GM19395 (cell line): Measurements from ENCODE around the gene RIPOR1.
A peak's percentile ranks its signal among the peaks of the same experiment; 100 is the strongest.
"Not testable (repeated sequence)": the region's sequence is repeated elsewhere in the genome, so short reads cannot be mapped to it uniquely, and the experiment has no call there.

ENCODE experiments used
- ATAC-seq: cut with Tn5 transposase; IDR thresholded peaks from one replicate; pipeline ENCODE4 v1.9.1; 2021; ENCODE audit warnings: mild to moderate bottlenecking, moderate library complexity; ENCODE audit not compliant: unreplicated experiment

Gene RIPOR1

DNA sequence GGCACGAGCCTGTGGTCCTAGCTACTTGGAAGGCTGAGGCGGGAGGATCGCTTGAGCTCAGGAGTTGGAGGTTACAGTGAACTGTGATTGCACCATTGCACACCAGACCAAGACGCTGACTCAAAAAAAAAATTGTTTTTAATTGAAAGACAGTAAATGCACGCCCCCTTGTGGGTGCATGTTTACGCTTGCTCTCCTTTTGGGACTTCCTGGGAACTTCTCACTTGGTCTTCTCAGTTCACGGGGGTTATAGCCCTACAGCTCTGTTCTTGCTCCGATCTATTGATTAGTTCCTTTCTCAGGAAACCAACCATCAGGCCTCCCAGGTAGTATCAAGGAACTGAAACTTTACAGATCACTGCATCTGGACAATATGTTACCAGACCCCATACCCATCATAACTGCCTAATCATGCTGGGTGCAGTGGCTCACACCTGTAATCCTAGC is 14.2 kb upstream of the RIPOR1 start:
- peak; percentile 51 for ATAC-seq

DNA sequence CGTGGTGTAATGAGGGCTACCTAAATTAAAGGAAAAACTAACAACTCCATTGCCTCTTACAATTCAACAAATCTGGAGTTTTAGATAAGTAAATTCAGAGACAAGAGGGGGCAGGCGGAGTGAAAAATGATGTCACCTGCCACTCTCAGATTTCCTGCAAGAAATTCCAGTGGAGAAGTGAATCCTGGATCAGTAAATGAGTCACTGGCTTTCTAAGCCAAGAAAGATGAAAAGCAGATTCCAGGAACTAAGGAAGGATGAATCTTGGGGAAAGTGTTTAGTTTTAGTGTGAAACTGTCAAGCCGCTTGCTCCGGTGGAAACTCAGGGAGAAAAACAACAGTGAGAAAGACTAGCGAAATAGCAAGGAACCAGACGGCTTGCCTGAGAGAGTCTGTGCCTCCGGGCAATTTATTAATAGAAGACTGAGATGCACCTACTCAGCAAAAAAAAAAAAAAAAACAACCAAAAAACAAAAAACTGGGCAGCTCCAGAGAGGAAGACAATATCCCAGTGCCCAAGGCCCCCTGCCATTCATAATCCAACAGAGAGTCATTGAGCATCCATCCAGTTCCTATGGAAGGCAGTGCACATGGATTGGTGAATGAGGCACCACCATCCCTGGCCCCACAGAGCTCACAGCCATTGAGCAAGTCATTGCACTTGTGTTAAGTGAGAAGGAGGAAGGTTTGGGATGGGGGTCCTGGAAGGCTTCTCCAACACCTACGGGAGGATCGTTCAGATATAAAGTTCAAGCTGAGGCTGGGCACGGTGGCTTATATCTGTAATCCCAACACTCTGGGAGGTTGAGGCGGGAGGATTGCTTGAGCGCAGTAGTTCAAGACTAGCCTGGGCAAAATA is 12.1 kb upstream of the RIPOR1 start:
- ATAC-seq: no peak

DNA sequence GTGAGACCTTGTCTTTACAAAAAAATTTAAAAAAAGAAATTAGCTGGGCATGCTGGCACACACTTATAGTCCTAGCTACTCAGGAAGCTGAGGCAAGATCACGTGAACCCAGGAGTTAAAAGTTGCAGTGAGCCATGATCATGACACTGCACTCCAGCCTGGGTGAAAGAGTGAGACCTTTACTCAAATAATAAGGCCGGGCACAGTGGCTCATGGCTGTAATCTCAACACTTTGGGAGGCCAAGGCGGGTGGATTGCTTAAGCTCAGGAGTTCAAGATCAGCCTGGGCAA is 11.5 kb upstream of the RIPOR1 start:
- no peak for ATAC-seq

DNA sequence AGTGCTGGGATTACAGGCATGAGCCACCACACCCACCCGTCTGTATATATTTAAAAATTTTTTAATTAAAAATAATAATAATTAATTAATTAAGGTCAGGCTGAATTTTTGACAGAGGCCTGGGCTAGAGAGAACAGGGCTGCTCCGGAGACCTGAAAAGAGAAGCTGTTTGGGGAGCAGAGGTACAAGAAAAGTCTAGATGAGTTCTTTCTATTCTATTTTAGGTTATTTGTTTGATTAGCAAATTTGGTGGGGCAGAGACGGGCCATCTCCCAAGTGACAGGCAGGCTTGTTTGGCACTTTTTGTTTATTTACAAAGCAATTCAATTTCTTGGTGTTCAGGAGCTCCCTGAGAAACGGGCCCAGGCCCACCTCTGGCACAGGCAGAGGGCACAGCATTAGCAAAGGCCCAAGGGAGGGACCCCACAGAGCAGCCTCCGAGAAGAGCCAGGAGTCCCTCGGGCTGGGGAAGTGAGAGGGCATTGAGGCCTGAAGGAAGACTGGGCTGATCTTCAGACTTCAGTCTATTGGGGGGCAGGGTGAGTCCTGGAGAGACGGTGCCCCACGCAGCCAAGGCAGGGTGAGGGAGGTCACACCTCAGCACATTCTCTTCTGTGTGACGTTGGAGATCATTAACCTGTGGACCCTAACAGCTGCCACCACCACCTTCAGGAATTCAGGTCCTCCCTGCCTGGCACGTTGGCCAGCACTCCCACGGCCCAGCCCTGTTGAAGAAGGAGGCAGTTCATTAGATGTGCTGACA is 10.8 kb upstream of the RIPOR1 start:
- no peak for ATAC-seq

DNA sequence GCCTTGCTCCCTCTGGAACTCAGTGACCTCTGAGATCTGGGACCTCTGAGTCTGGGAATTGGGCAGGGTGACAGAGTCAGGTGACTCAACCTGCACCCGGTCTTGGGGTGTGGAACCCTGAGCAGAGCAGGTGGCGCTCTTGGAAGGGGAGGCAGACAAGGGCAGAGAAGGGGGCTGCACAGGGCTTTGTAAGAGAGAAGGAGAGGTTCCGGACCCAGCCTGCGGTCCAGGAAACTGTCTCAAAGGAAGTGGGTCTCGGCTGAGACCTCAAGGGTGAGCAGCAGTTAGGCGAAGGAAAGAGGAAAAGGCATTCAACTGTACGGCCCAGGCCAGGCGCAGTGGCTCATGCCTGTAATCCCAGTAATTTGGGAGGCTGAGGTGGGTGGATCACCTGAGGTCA is 10.0 kb upstream of the RIPOR1 start:
- ATAC-seq: no peak

DNA sequence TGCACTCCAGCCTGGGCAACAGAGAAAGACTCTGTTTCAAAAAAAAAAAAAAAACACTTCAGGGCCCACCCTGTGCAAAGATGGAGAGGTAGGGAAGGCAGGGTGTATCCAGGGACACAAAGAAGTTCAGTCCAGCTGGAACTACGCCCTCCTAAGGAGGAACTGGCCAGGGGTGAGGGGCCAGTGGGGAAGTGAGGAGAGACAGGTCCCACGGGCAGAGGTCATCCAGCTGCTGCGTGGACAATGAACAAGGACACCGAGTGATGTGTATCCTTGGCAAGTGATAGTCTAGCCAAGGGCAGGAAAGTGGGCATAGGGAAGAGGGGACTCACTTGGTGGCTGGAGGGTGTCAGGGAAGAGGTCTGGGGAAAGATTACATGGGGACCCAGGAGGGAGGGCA is 9.4 kb upstream of the RIPOR1 start:
- ATAC-seq: no peak

DNA sequence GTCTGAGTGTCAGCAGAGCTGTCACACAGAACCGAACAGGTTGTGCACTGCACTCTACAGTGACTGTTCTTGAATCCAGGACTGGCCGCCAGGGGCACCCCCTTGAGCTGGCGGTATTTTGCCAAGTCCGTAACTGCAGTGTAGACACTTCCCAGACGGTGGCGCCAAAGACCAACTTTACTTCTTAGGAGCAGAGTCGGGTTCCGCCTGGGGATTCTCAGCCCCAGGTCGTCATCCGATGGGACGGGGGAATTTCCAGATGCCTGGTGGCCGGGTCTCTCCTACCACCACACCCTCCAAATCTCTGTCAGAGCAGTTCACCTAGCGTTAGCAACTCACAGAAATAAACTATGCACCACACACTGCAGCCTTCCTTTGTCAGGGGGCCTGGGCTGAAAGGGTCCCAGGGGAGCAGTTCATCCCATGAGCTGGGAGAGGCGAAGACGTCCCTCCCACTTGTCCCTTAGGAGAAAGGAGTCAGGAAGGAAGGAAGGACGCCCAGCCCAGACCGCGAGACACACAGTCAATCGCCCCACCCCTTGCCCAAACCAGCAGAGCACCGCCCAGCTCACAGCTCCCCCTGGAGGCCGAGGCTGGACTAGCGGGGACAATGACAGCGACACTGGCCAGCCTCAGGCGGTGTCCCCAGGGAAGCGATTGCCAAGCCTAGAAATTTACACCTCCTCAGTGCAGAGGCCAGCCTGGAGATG is 7.4 kb upstream of the RIPOR1 start:
- peak; percentile 72 for ATAC-seq

DNA sequence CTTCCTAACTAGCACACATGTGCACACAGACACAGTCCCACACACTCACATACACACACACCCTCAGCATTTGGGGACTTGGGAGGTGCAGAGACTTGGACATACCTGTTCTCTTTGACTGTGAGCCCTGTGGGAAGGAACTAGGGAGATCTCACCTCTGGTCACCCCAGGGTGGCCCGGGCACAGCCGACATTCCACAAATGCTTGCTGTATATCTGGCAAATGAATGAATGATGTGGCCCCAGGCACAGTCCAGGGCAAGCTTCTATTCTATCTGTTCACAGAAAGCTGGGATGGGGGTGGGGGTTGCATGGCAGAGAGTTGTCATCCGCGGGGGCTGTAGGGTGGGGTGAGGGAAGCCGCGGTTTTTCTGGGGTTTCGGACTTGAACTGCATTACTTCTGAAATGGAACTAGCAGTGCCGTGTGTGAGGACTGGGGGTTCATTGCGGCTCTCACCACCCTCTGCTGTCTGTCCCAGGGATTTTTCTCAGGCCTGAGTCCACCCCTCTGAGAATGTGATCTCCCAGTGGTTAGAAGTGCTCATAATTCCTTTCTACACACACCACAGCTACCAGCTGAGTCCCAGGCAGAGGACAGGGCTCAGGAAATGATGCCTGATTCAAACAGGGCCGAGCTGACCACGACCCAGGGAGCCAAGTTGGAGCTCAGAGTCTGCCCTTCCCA is 3.3 kb upstream of the RIPOR1 start:
- no peak for ATAC-seq

DNA sequence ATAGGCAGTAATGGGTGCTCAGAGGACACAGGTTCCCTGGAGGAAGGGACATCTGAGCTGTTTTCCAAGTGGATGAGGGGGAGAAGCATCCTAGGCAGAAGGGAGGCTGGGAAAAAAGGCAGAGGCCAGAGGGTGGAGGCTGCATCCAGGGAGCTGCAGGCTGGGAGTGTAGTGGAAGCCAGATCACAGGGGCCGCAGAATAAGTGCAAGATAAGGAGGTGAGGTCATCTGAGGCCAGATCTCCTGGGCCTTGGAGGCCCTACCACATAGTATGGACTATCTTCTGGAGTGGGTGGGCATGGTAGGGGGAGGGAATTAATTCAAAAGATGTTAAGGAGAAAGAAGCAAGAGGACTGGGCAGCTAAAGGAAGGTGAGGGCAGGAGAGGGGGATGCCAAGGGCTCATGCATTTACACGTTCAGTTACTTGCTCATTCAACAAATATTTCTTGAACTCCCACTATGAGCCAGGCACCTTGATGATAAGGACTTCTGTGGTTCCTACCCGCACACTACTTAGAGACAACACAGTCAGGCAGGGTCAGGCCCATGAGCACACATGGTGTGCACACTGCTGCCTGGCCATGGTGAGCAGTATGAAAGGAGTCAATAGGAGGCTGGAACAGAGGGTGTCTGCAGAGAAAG is 2.4 kb upstream of the RIPOR1 start:
- ATAC-seq: no peak

DNA sequence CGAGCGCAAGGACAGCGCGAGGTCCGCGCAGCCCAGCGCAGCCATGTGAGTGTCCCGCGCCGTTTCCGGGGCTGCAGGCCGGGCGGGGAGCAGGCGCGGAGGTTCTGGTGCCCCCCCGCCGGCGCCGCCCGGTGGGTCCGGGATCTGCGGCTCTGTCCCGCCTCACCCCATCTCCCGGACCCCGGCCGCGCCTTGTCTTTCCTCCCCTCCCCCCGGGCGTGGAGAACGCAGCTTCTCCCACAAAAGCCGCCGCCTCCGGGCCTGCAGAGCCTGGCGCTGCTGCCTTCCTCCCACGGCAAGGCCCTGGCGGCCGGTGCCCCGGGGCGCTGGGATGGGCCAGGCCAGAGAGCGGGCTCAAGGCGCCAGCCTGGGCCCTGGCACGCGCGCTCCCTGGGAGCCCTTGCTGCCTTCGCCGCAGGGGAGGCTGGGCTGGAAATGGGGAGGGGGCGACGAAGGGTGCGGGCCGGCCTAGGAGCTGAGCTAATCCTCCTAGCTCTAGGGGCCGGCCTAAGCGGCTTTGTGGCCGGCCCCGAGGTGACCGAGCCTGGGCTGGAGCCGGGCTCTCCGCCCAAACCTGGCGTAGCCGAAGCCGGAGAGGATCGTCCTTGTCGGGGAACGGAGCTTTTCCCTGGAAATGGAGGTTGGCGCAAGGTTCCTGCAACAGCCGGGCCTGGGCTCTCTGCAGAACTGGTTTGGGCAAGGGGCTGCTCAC is 397 bp downstream of the RIPOR1 start:
- ATAC-seq: no peak

DNA sequence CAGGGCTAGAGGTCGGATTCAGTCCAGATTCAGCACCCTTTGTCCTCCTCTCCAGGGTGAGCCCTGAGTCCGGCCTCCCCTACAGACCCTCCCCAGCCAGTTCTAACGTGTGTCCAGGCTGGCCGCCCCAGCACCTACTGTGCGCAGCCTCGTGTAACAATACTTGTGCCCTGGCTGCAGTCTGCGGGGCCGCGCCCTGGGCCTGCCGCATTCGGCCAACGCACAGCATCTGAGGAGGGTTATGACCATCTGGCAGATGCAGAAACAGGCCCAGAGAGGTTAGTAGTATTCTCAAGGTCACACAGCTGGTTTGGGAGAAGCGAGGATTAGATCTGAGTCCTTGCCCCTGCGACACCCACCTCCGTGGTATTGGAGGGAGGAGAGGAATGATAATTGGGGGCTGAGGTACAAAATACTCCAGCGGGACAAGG is 968 bp downstream of the RIPOR1 start:
- no peak for ATAC-seq

DNA sequence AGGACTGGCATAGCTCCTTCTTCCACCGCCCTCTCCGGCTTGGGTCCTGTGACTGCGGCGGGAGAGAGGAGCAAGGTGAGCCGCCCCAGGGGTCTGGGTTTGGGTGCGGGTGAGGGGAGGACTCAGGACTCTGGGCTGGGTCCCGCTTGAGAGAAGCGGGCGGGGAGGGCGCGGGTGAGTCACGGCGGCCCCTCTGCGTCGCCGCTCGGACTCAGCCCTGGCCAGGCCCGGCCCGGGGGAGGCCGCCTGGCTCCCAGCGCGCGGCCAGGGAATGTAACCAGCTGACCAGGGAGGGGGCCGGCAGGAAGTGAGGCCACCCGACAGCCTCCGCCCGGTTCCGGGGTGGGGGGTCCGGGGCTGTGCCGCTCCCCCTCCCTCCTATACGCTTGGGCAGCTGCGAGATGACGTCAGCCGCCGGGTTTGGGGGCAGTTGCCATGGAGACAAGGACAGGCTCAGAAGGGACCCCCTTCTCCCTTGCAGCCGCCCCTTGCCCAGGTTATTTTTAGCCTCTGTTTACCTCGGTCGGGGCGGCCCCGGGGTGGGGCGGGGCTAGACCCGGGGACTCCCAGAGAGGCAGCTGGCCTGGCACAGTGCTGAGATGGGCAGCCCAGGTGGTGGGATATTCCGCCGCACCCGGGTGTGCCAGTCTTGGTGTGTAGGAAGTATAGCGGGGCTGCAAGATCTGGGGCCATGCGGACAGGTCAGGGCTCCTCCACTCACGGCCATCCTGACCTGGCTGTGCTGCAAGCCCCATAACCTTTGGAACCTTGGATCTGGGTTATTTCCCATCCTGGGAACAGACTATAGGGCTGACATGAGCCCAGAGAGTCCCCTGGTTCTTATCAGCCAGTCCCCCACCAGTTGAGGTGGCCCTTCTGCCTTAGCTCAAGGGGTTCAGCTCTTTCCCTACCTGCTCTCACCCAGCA is 1.6 kb downstream of the RIPOR1 start:
- no peak for ATAC-seq

DNA sequence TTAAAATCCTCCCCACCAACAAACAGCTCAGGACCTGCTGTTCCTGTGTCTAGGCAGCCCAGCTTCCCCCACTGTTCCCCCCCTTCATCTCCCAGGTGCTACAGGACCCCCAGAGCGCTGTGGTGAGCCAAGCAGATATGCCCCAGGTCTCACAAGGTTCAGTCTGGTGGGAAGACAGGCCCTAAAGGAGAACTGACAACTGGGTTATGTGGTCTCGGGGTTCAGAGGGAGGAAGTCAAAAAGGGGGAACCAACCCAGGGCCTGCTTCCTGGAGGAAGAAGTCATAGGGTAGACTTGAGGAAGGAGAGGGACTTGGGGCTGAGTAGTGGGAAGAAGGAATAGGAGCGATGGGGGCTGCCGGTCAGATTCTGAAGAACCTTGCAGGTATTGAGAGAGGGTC is 2.6 kb downstream of the RIPOR1 start:
- ATAC-seq: no peak

DNA sequence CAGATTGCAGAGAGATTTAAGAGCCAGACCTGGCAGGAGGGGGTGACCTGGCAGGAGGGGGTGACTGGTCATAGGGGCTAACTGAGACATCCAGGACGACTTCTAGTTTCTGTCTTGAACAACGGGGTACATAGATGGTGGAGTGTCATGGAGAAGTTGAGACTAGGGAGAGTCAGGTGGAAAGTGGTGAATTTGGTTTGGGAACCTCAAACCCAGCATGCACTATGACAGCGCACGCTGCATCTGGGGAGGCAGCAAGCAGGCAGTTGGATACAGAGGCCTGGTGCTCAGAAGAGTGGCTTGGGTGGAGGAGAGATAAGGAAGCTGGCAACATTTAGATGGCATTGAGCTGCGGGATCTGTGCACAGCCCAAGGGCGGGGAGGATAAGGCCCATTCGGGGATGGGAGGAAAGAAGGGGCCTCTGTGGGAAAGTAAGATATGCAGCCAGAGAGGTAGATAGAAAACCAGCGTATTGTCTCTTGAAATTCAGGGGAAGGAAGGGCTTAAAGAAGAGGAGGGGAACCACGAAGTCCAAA is 4.5 kb downstream of the RIPOR1 start:
- no peak for ATAC-seq

DNA sequence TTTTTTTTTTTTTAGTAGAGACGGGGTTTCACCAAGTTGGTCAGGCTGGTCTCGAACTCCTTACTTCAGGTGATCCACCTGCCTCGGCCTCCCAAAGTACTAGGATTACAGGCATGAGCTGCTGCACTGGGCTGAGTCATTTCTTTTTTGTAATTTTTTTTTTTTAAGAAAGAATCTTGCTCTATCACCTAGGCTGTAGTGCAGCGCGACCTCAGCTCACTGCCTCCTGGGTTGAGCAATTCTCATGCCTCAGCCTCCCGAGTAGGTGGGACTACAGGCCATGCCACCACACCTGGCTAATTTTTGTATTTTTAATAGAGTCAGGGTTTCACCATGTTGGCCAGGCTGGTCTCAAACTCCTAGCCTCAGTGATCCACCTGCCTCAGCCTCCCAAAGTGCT is 5.4 kb downstream of the RIPOR1 start:
- not testable (repeated sequence) for ATAC-seq

DNA sequence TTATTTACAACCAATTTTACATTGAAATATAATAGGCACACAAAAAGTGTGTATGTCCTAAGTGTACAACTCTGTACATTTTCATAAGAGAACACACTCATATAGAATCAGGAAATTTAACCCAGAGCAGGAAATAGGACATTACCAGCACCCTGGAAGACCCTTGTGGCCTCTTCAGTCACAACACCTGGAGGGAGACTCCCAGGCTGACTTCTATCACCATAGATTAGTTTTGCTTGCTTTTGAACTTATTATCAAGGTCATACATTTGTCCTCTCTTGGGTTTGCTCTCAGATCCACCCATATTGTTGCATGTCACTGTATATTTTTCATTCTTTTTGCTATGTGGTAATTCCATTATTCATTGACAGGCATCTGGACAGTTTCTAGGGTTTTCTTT is 5.8 kb downstream of the RIPOR1 start:
- no peak for ATAC-seq

DNA sequence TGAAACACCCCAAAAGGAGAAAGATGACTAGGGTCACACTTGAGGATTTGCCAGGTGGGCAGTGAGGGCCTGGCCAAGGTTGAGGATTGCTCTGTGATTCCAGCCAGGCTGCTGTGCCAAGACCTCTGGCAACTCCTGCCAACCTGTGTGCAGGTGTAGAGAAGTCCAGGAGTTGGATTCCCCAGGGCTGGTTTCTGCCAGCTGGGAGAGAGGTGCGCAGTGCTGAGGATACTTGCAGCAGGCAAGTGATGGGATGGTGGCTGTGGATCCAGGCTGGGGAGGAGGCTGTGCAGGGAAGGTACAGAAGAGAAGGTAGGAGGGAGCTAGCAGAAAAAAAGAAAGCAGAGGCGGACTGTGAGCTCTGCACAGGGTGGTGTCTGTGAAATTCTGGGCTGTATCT is 6.6 kb downstream of the RIPOR1 start:
- no peak for ATAC-seq

DNA sequence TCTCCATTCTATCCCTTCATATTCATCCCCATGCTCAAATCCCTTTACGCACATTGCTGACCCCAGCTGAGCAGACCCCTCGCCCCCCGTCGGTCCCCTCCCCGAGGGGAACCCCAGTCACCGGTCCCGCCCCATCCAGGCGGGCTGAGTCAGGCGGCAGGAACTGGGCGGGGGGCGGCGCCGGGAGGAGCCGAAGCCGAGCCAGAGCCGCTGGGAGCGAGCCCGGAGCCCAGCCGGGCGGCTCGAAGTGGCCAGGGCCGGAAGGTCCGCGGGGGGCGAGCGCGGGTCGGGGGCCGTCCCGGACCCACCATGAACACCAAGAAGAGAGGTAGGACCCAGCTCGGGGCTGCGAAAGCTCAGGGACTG is 8.6 kb downstream of the RIPOR1 start:
- ATAC-seq: no peak
